ENCODE data around the gene TULP4.
A peak's percentile ranks its signal among the peaks of the same experiment; 100 is the strongest.
"Not testable (repeated sequence)": the region's sequence is repeated elsewhere in the genome, so short reads cannot be mapped to it uniquely, and the experiment has no call there.

TULP4 gene

GRCh38 chr6:158552796-158553138 is 240.5 kb downstream of the TULP4 start:
- no peaks in the 10 kb centered on the region for H3K4me1 Mint-ChIP-seq
- peak overlapping the region in 1 of 2 donors; percentile 16 for H3K27ac Mint-ChIP-seq
- ATAC-seq (no peak), DNase-seq (no peak)
- H3K9me3 Mint-ChIP-seq, result no peaks in the 10 kb centered on the region
- no peak overlapping the region for H3K4me3 Mint-ChIP-seq
- H3K27me3 Mint-ChIP-seq, result peaks cover 9% of the 10 kb centered on the region

- Mint-ChIP-seq H3K4me3 (no peak overlapping the region), H3K4me1 (peaks cover 7% of the 10 kb centered on the region), H3K9me3 (no peaks in the 10 kb centered on the region), H3K27me3 (peaks cover 9% of the 10 kb centered on the region), H3K27ac (no peak overlapping the region)
- ATAC-seq (no peak), DNase-seq (no peak)
Measured at GRCh38 chr6:158554611-158555361, 242.5 kb downstream of the TULP4 start.

- DNase-seq (no peak), ATAC-seq (no peak)
- Mint-ChIP-seq H3K4me1 (peaks cover 13% of the 10 kb centered on the region), H3K27ac (no peak overlapping the region), H3K27me3 (peaks cover 9% of the 10 kb centered on the region), H3K9me3 (no peaks in the 10 kb centered on the region), H3K4me3 (no peak overlapping the region)
Measured at GRCh38 chr6:158556113-158556512, 243.8 kb downstream of the TULP4 start.

- not testable (repeated sequence) for ATAC-seq, H3K27me3 Mint-ChIP-seq, H3K27ac Mint-ChIP-seq
Measured at GRCh38 chr6:158557110-158557509, 244.8 kb downstream of the TULP4 start.

GRCh38 chr6:158557927-158558326 is 245.7 kb downstream of the TULP4 start:
- Mint-ChIP-seq H3K9me3 (no peaks in the 10 kb centered on the region), H3K27me3 (peaks cover under 1% of the 10 kb centered on the region), H3K27ac (no peak overlapping the region), H3K4me1 (peaks cover 29% of the 10 kb centered on the region), H3K4me3 (no peak overlapping the region)
- DNase-seq (no peak), ATAC-seq (no peak)

More at GRCh38 chr6:158557110-158557509, 244.8 kb downstream of the TULP4 start:
- peaks cover 23% of the 10 kb centered on the region for H3K4me1 Mint-ChIP-seq
- H3K4me3 Mint-ChIP-seq, H3K9me3 Mint-ChIP-seq, DNase-seq: not testable (repeated sequence)

GRCh38 chr6:158558415-158559306 is 246.4 kb downstream of the TULP4 start:
- Mint-ChIP-seq H3K4me3 (peak overlapping the region; percentile 55 to 96), H3K9me3 (no peaks in the 10 kb centered on the region), H3K27ac (peak overlapping the region; percentile 15 to 88), H3K4me1 (peaks cover 31% of the 10 kb centered on the region), H3K27me3 (no peaks in the 10 kb centered on the region)
- DNase-seq (no peak), ATAC-seq (no peak)

- Mint-ChIP-seq H3K27me3 (no peaks in the 10 kb centered on the region), H3K9me3 (no peaks in the 10 kb centered on the region), H3K4me3 (peak overlapping the region; percentile 55 to 96), H3K4me1 (peaks cover 39% of the 10 kb centered on the region), H3K27ac (peak overlapping the region; percentile 16 to 19)
- no peak for DNase-seq
- no peak for ATAC-seq
Measured at GRCh38 chr6:158559338-158559894, 247.2 kb downstream of the TULP4 start.

- peak within 1 kb of the TSS; percentile 95 to 96 for H3K27ac Mint-ChIP-seq
- ATAC-seq (peak; percentile 93), DNase-seq (peak; percentile 82 to 86)
- H3K4me3 Mint-ChIP-seq, result peak within 1 kb of the TSS; percentile 96
- no peaks in the 10 kb centered on the region for H3K27me3 Mint-ChIP-seq
- no peaks in the 10 kb centered on the region for H3K9me3 Mint-ChIP-seq
- H3K4me1 Mint-ChIP-seq, result peaks cover 46% of the 10 kb centered on the region
Measured at GRCh38 chr6:158559895-158560835, 247.9 kb downstream of the TULP4 start, which contains the start of gene TMEM181. TSS of gene TMEM181 (plus strand) at chr6:158560091. CDS start at chr6:158560225, 134 bp downstream.

GRCh38 chr6:158560836-158561320 is 248.6 kb downstream of the TULP4 start:
- peak overlapping the region; percentile 95 to 96 for H3K27ac Mint-ChIP-seq
- DNase-seq, result no peak
- H3K9me3 Mint-ChIP-seq, result no peaks in the 10 kb centered on the region
- ATAC-seq, result no peak
- peaks cover 53% of the 10 kb centered on the region for H3K4me1 Mint-ChIP-seq
- peak overlapping the region; percentile 96 for H3K4me3 Mint-ChIP-seq
- no peaks in the 10 kb centered on the region for H3K27me3 Mint-ChIP-seq

All from stimulated activated naive CD8-positive, alpha-beta T cell treated with anti-CD3 and anti-CD28 coated beads, Interleukin-15, amount 100 ng/mL, for 72 hours (primary cell).